NCI-H1436 treated with DMSO at 0.1 percent for 48 hours (cell line): ENCODE results near the gene SYCP2L.
A peak's percentile ranks its signal among the peaks of the same experiment; 100 is the strongest.
"Not testable (repeated sequence)": the region's sequence is repeated elsewhere in the genome, so short reads cannot be mapped to it uniquely, and the experiment has no call there.

ENCODE experiments used
- DNase-seq: peaks from one replicate; lab custom pipeline; 2025; lab: John Stamatoyannopoulos, UW

SYCP2L gene

GRCh38 chr6:10886691-10887502, at the start of gene SYCP2L:
Gene SYCP2L, plus strand, starts transcription at chr6:10887052. Its CDS starts 75 bp downstream, at chr6:10887127.
- no peak for DNase-seq

GRCh38 chr6:10837622-10837994, 49.2 kb upstream of the SYCP2L start:
- DNase-seq = no peak

GRCh38 chr6:10837995-10838793, 48.7 kb upstream of the SYCP2L start, which contains the start of gene MAK:
Gene MAK, minus strand, starts transcription at chr6:10838539. Its CDS starts 7,891 bp downstream, at chr6:10830648.
- DNase-seq = peak; percentile 15

GRCh38 chr6:10838794-10839333, 48.0 kb upstream of the SYCP2L start:
- no peak for DNase-seq

GRCh38 chr6:10843554-10843953, 43.3 kb upstream of the SYCP2L start:
- no peak for DNase-seq

- no peak for DNase-seq
Observed at GRCh38 chr6:10847684-10848083, 39.2 kb upstream of the SYCP2L start.

GRCh38 chr6:10849901-10850300, 37.0 kb upstream of the SYCP2L start:
- DNase-seq = no peak

GRCh38 chr6:10850728-10851127, 36.1 kb upstream of the SYCP2L start:
- DNase-seq = no peak

- no peak for DNase-seq
Observed at GRCh38 chr6:10852361-10852960, 34.4 kb upstream of the SYCP2L start.

- DNase-seq = not testable (repeated sequence)
Observed at GRCh38 chr6:10853849-10854300, 33.0 kb upstream of the SYCP2L start.

- no peak for DNase-seq
Observed at GRCh38 chr6:10854922-10855632, 31.8 kb upstream of the SYCP2L start.

- DNase-seq = no peak
Observed at GRCh38 chr6:10857259-10857658, 29.6 kb upstream of the SYCP2L start.

- no peak for DNase-seq
Observed at GRCh38 chr6:10861086-10861485, 25.8 kb upstream of the SYCP2L start.

- no peak for DNase-seq
Observed at GRCh38 chr6:10862361-10862760, 24.5 kb upstream of the SYCP2L start.

- DNase-seq = not testable (repeated sequence)
Observed at GRCh38 chr6:10863031-10863430, 23.8 kb upstream of the SYCP2L start.

GRCh38 chr6:10866709-10867108, 20.1 kb upstream of the SYCP2L start:
- DNase-seq = not testable (repeated sequence)

- DNase-seq = no peak
Observed at GRCh38 chr6:10867952-10868351, 18.9 kb upstream of the SYCP2L start.

- no peak for DNase-seq
Observed at GRCh38 chr6:10873374-10873773, 13.5 kb upstream of the SYCP2L start.

GRCh38 chr6:10874207-10874606, 12.6 kb upstream of the SYCP2L start:
- no peak for DNase-seq

- no peak for DNase-seq
Observed at GRCh38 chr6:10875026-10875425, 11.8 kb upstream of the SYCP2L start.

- DNase-seq = no peak
Observed at GRCh38 chr6:10877012-10877411, 9.8 kb upstream of the SYCP2L start.

GRCh38 chr6:10877871-10878270, 9.0 kb upstream of the SYCP2L start:
- no peak for DNase-seq
